Left ventricle myocardium superior (tissue), 1 donor: Measurements from ENCODE around the gene SETMAR. TPM values are rescaled to one million over a fixed set of nuclear protein-coding genes. Genes with fewer than 3 reads are reported as not detected.

Source experiments
- ATAC-seq: fragments of 200-7000 bp; cut with Tn5 transposase; one replicate; pipeline ENCODE4 v1.9.1; 2020; ENCODE audit warnings: mild to moderate bottlenecking, moderate library complexity
- DNase-seq: peaks from one replicate; pipeline ENCODE4 v3.0.0-alpha.2; 2020
- intact Hi-C: fragments of 100-400 bp; cut with micrococcal nuclease; formaldehyde crosslinking; loops from one replicate; pipeline ENCODE4 v1.11.0; 2022
- total RNA-seq: library from RNA; stranded (reverse); fragmentation: NEBNext Ultra II Directional; extraction: Animal tissue kit (Norgen Biotek cat#: 25700); gene quantifications from one replicate; pipeline ENCODE4 v1.2.1, GENCODE V29; 2021
- donor health status: DM: no; HTN: yes; CAD: no; lungs with severe emphysema.

The SETMAR gene
- total RNA-seq, 1 donor from 2014 or later: 14.6 TPM

DNA sequence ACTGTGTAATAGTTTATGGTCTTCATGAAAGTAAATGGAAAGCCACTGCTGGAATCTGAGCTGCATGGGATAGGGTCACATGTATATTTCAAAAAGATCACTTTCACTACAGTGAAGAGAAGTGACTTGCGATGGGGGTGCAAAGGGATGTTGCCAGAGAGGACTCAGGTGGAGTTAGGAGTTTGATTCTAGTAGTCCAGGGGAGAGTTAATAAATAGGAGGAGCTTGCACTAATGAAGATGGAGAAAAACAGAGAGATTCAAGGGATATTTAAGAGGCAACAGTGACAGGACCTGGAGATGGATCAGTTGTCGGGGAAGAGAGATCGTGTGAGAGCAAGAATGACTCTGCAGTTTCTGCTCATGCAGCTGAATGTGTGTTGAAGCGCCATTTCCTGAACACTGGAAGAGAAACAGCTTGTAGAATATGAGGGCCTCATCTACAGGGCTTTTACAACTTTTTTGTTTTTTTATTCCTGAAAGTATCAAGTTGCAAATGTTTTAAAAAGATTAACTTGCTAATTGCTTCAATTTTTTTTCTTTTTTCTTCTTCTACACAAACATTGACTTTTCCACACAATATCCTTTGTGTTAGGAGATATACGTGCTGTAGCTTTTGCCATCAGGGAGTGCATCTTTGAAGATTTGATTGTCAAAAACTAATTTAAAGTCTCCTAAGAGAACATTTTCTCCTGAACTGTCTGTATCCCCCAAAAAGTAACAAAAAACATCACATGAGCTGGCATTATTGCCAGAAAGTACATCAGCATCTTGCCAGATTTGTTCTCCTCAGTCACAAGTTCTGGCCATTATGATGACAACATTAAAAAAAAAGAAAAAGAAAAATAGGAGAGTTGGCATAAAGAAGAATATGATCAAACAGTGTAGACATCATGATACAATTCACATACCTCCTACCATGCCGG is 37.5 kb downstream of the SETMAR start:
- intact Hi-C loops: no loop called here
- ATAC-seq: peak; percentile 67

DNA sequence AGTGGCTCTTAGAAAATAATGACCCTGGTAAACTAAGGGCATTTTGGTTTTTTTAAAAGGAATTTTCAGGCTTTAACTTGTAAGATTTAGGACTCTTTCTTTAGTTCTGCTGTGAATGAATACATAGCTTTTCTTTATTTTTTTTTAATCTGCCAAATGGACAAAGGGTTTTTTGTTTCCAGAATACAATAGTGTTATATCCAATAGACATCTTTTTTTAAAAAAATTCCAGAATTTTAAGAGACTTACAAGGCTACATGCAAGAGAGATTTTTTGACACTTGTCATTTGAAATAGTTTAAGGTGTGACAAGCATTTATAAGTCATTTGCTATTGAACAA is 38.1 kb downstream of the SETMAR start:
- DNase-seq: no peak
- ATAC-seq: no peak
- intact Hi-C loops: no loop called here

More for the DNA sequence above, 37.5 kb downstream of the SETMAR start:
- DNase-seq: no peak

DNA sequence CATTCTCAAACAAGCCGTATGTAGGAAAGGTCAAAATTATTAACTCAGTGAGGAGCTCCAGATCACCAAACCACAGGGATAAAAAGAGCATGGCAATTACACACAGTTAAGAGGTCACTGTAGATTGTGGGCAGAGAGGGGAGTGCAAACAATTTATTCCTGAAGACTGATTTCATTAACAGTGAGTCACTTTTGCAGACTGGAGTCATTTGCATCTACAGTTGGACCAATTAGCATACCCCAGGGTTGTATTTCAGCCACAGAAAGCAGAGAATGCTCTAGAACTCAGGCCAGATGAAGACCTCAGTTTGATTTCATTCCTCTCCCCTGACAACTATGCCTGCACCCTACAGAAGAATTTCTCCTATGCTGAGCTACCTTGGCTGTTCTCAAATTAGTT is 40.1 kb downstream of the SETMAR start:
- DNase-seq (no peak), ATAC-seq (no peak)
- intact Hi-C loops: no loop called here

DNA sequence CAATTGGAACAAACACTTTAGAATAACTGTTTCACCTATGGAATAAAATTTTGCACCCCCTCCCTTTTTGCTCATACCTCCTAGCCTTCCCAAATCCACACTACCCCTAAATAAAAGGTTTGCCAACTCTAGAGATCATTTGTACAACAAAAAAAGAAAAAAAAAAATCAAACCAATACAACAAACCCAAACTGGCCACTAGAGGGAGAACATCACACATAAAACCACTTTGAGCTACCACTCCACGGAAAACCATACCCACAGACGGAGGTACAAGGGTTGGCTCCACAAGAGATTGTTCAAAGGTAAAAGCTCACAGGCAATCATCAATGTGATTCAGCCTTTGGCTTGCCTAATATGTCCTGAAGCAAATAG is 47.6 kb downstream of the SETMAR start:
- DNase-seq (no peak), ATAC-seq (peak; percentile 90)
- intact Hi-C loops: loop anchor here (2.0 kb wide), 1 partner anchor 282 kb away; no protein-coding TSS in a partner anchor

DNA sequence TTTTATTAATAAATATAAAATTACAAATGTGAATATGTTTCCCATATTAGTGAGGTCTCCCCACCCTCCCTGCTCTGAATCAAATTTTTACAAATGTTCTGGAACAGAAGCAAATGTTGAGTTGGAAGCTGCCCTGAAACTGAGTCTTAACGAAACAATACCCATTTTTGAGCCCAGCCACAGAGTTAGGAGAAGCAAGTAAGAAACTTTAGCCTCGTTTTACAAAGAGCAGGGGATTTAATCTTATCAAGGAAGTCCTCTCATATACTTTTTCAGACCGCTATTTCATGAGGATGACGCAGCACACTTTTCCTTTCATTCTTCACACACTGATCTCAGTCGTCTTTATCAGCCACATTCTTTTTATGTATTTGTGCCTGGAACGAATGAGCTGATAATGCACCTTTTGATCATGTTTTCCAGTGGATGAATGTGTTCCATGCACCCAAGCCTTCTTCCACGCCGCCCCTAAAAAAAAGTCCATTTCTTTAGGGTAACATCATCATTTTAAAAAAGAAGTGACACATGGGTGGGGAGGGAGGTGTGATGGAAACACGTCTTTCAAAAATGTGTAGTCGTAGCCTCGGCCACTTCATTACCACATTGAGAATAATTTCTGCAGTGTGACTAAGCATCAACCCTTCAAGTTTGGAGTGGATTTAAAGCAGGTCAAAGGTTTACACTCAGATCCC is 48.1 kb downstream of the SETMAR start:
- peak; percentile 70 for ATAC-seq
- intact Hi-C loops: loop anchor here (2.0 kb wide), 1 partner anchor 281 kb away; no protein-coding TSS in a partner anchor

DNA sequence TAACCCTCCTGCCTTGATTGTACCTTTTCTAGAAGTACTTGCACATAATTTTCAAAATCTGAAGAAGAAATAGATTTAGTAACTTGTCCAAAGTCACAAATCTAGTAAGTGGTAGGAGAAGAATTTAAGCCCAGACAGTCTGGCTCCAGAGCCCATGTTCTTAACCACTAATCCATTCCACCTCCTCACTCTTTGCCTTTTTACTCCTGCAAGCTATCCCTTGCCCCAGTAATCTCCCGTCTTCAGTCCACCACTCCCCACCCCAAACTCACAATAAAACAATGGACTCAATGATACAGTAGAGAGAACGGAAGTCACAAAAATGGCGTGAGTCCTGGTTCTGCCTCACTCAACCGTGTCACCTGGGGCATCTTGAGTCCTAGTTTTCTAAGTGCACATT is 48.7 kb downstream of the SETMAR start:
- DNase-seq (no peak), ATAC-seq (peak; percentile 9)
- intact Hi-C loops: loop anchor here (2.0 kb wide), 1 partner anchor 281 kb away; no protein-coding TSS in a partner anchor

More for the DNA sequence above, 48.1 kb downstream of the SETMAR start:
- no peak for DNase-seq

DNA sequence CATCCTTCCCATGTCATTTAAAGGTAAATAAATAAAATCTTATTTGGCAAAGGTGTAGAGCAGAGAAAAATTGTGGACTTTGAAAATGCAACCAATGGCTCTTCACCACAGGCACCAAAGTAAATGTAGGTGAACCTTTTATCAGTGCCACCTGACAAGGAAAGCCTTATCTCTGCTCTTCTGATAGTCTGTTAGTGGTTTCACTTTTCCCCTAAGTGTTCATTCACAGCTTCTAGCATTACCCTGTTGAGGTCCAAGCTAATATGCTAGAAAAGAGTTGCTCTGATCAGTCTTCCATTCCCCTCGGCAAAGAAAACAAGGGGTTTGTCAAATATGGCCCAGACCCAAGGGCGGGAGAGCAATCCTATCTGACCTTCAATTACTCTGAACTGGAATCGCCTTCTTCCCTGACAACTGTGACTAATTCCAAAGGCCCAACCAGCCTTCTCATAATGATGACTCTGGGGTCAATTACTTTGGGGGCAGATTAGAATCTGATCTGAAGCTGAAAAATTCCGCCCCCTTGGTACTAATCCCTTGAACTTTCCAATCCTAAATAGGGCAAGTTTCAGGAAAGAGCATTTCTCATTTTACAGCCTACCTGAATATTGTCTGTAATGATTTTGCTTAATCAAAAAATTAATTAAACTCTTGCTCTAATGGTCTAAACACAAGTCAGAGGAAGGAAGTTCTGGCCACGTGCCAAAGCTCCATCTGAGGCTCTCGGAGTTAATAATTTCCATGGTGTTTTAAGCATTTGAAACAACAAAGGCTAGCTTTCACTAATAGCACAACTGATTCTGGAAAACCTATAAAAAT is 52.4 kb downstream of the SETMAR start:
- intact Hi-C loops: no loop called here
- DNase-seq: peak; percentile 50
- ATAC-seq: peak; percentile 9

DNA sequence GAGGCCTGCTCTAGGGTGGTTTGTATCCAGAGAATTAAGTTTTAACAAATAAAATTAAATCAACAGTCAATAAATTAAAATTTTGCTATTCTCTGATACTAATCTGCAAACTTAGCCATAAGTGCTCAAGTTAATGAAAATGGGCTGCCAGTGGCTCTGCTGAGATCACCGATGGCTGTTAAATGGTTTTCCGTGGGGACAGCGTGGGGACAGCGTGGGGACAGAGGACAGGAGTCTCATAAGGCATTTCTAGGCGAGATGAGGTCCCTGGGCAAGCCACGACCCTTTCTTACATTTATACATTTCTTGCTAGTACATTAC is 53.0 kb downstream of the SETMAR start:
- ATAC-seq: no peak
- DNase-seq: no peak
- intact Hi-C loops: no loop called here

DNA sequence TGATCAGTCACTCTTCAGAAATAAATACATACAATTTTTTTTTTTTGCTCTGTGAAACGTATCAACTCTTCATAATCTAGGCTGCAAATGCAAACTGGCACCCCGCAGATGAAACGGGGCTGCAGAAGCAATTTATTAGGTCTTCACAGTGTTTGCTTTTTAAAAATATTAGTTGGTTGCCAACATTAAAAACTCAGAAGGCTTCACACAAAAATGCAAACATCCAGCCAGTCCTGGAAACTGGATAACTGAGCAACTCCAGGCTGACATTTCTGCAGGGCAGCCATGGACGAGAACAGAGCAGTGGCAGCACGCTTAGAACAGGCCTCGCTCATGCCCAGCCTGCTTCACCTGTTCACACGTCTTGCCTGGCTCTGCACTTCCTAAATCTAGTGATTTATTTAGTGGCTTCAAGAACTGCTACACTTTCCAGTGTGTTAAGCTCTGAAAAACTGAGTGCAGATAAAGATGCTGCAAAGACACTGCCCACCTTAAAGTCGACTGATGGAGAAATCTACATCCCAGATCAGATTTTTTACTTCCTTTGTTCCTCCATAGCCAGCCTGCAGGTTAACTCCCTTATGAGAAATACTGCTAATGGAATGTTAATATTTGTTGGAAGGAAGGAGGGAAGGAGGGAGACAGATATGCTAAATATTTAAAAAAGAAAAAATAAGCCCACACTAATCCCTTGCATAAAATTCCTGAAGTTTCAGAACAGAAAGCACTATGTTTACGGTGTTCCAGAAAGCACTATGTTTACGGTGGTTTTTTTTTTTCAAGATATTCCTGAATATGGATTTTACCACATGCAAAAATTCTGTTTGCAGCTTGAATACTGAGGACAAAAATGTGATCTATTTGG is 53.6 kb downstream of the SETMAR start:
- intact Hi-C loops: no loop called here
- ATAC-seq (no peak), DNase-seq (no peak)

DNA sequence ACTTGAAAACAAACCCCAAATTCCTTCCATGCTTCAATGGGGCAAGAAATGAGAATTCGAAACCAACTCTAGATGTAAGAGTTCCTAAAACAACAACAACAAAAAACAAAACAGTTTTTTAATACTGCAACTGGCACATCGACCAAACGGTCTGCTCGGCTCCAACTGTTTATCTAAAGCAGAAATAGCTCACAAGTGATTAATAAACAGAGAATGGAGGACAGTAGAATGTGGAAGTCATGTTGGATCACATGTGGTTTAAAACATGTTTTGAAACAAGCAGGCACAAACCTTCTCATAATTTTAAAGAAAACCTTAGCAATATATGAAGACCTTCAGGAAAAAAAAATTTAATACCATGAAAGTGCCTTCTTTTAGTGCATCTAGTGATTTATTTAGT is 55.1 kb downstream of the SETMAR start:
- ATAC-seq: no peak
- intact Hi-C loops: no loop called here
- DNase-seq: no peak

DNA sequence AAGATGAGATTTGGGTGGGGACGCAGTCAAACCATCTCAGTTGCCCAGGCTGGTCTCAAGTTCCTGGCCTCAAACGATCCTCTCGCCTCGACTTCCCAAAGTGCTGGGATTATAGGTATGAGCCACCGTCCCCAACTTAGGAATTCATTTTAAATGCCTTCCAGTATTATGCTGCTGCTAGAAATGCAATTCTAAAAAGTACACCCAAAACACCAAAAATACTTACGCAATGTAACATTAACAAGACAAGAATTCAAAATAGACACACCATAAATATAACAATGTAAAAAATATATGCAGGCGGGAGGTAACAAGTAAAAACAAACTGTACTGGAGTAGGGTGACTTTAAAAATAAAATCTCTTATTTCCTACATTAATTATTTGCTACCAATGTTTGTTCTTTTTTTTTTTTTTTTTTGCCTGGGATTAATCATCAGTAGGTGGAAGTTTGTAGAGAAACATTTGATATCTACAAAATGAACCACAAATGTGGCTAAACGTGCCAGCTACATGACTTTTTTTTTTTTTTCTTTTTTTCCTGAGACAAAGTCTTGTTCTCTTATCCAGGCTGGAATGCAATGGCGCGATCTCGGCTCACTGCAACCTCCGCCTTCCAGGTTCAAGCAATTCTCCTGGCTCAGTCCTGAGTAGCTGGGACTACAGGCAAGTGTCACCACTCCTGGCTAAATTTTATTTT is 56.8 kb downstream of the SETMAR start:
- ATAC-seq: no peak
- no peak for DNase-seq
- intact Hi-C loops: no loop called here

DNA sequence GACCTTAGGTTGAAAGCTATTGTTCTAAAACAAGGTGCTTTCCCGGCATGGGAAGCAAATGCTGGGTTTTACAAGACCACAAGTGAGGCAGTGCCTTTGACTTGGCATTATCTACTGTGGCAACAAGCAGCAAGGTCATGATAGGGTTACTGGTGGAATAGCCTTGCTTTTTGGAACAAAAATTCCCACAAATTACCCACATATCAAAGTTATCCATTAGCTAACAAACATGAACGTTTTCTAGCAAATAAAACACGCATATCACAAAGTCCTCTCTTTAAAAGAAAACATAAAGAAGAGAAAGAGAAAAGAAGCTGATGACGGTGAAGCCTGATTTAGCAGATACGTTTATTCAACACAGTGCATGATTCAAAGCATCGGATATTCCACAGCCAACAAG is 57.6 kb downstream of the SETMAR start:
- DNase-seq (no peak), ATAC-seq (no peak)
- intact Hi-C loops: no loop called here

DNA sequence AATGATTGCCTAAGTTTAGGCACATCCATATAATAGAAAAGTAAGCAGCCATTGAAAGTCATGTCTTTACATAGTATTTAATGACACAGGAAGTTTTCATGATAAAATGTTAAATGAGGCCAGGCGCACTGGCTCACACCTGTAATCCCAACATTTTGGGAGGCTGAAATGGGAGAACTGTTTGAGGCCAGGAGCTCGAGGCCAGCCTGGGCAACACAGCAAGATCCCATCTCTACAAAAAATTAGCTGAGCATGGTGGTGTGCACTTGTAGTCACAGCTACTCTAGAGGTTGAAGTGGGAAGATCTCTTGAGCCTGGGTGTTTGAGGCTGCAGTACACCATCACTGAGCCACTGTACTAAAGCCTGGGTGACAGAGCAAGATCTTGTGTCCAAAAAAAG is 59.4 kb downstream of the SETMAR start:
- DNase-seq (no peak), ATAC-seq (no peak)
- intact Hi-C loops: no loop called here

Other genes with a start within 250 kb of the SETMAR start
- 6.8 TPM for gene SUMF1, start 163.9 kb downstream of the SETMAR start, total RNA-seq
- gene ITPR1, start 190.0 kb downstream of the SETMAR start, total RNA-seq: 16.6 TPM